Psoas muscle (tissue), 8 donors: ENCODE results near the gene AVPR1B. TPM values are rescaled to one million over a fixed set of nuclear protein-coding genes. Genes with fewer than 3 reads are reported as not detected.

Source experiments
- ATAC-seq, 4 donors: fragments of 200-7000 bp; cut with Tn5 transposase; one replicate each; pipeline ENCODE4 v1.9.1; 2020; ENCODE audit warnings: moderate library complexity in 3 of 4, mild to moderate bottlenecking in 2 of 4
- DNase-seq, 2 donors: peaks; one replicate each; pipeline ENCODE4 v3.0.0-alpha.2; 2020
- H3K27ac ChIP-seq: fragments of 200-600 bp; one replicate; pipeline ENCODE4 v1.8.0; 2022
- H3K27me3 ChIP-seq, 3 donors: fragments of 200-600 bp in 1 of 3; one replicate each; pipeline versions ENCODE4 v1.6.1 to v1.8.0; 2013 to 2022; ENCODE audit warnings: low read length in 2 of 3, mild to moderate bottlenecking in 2 of 3, moderate library complexity in 1 of 3; ENCODE audit not compliant: insufficient read depth in 3 of 3
- H3K36me3 ChIP-seq, 2 donors: fragments of 200-600 bp in 1 of 2; one replicate each; pipeline versions ENCODE4 v1.6.1 to v1.8.0; 2013 to 2022; ENCODE audit warnings: low read depth in 1 of 2, mild to moderate bottlenecking in 1 of 2, moderate library complexity in 1 of 2; ENCODE audit not compliant: insufficient read depth in 1 of 2
- H3K4me1 ChIP-seq: fragments of 200-600 bp; one replicate; pipeline ENCODE4 v1.8.0; 2022
- H3K4me3 ChIP-seq: fragments of 200-600 bp; one replicate; pipeline ENCODE4 v1.8.0; 2022; ENCODE audit warnings: mild to moderate bottlenecking
- H3K9me3 ChIP-seq: fragments of 200-600 bp; one replicate; pipeline ENCODE4 v1.8.0; 2022
- WGBS, 3 donors: extraction: QIAGEN DNeasy Blood & Tissue Kit; methylation state at CpG; one replicate each; pipeline versions ENCODE4 v1.1.6 to v1.1.7; 2013; 5-methylcytosine and 5-hydroxymethylcytosine counted together
- intact Hi-C, 2 donors: fragments of 100-400 bp; cut with DNase I; formaldehyde crosslinking; loops; one replicate each; pipeline versions ENCODE4 v1.11.0 to v1.14.2; 2022
- polyA plus RNA-seq, 3 donors: library from polyadenylated mRNA; stranded (reverse); fragments of 200-250 nt; gene quantifications; one replicate each; pipeline ENCODE4 v1.2.3, GENCODE V29; 2013
- total RNA-seq, 4 donors: library from RNA; stranded (reverse); fragmentation: NEBNext Ultra II Directional in 2 of 4; extraction: Animal tissue kit (Norgen Biotek cat#: 25700) in 2 of 4; gene quantifications; one replicate each; pipeline versions ENCODE4 v1.2.1 to v1.2.4, GENCODE V29; 2021 to 2023
- TF ChIP-seq, protein P1 (sequence below): fragments of 200-600 bp; IDR thresholded peaks from one replicate; pipeline ENCODE4 v1.8.0; 2022; ENCODE audit warnings: antibody characterized with exemption
- donor health status: healthy with polysubstance abuse.
- donor health status: DM: no; HTN: no; CAD: no; lungs with moderate emphysema.
- donor health status: Bipolar disorder and iron deficiency.
- donor health status: healthy.
- donor health status: DM: yes; HTN: yes; CAD: no.
- donor health status: DM: no; HTN: no; CAD: no.
- donor health status: DM: no; HTN: no; CAD: no.
- donor health status: DM: yes; HTN: yes; CAD: no.

AVPR1B gene
- total and polyA plus RNA-seq, 7 donors, result not detected

DNA sequence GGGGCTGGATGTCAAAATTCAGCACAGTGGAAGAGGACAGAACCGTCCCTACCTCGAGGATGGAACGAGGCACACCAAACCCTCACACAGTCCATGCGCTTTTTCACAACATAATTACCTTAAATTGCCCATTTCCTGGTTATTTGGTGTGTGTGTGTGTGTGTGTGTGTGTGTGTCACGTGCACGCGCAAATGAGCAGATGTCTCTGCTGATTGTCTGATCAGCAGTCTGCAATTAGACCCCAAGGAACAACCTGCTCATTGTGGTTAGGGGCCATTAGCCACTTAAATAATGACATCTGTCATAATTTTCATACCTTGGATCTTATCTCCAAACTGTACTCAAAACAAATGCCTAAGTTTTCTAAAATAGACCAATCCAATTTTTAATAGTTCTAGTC lies 23.2 kb downstream of the AVPR1B start:
- H3K4me3 ChIP-seq, result no peak overlapping the region
- H3K27me3 ChIP-seq, result no peaks in the 10 kb centered on the region
- H3K4me1 ChIP-seq, result no peaks in the 10 kb centered on the region
- 49 to 51% (median 50%) methylated on average over 7 of the region's 7 CpGs for WGBS, 3 donors
- TF ChIP-seq, protein P1, sequence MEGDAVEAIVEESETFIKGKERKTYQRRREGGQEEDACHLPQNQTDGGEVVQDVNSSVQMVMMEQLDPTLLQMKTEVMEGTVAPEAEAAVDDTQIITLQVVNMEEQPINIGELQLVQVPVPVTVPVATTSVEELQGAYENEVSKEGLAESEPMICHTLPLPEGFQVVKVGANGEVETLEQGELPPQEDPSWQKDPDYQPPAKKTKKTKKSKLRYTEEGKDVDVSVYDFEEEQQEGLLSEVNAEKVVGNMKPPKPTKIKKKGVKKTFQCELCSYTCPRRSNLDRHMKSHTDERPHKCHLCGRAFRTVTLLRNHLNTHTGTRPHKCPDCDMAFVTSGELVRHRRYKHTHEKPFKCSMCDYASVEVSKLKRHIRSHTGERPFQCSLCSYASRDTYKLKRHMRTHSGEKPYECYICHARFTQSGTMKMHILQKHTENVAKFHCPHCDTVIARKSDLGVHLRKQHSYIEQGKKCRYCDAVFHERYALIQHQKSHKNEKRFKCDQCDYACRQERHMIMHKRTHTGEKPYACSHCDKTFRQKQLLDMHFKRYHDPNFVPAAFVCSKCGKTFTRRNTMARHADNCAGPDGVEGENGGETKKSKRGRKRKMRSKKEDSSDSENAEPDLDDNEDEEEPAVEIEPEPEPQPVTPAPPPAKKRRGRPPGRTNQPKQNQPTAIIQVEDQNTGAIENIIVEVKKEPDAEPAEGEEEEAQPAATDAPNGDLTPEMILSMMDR, result no peak
- ATAC-seq (no peak), DNase-seq (no peak)
- no peak overlapping the region for H3K27ac ChIP-seq
- H3K9me3 ChIP-seq, result no peaks in the 10 kb centered on the region
- intact Hi-C loops, result no loop called here
- H3K36me3 ChIP-seq, result no peaks in the 10 kb centered on the region

DNA sequence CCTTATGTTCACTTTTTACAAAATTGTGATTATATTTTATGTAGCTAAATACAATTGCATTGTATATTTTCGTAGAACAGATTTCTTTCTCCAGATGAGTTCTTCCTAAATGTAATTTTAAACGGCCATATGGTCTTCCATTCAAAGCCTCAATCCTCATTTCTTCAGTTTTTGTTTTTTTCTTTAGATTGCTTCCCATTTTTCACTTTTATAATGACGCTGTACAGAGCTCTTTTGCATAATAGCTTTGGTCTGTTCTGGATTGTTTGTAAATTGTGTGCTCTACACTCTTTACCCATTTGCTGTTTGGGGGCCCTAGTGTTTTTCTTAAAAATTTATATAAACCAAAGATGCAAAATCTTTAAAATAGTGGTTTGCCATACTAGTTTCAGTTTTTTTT lies 27.8 kb downstream of the AVPR1B start:
- ATAC-seq (no peak), DNase-seq (no peak)
- H3K27me3 ChIP-seq, result no peaks in the 10 kb centered on the region
- no peaks in the 10 kb centered on the region for H3K36me3 ChIP-seq
- no peaks in the 10 kb centered on the region for H3K4me1 ChIP-seq
- no peak overlapping the region for H3K27ac ChIP-seq
- no peak overlapping the region for H3K4me3 ChIP-seq
- H3K9me3 ChIP-seq, result no peaks in the 10 kb centered on the region
- intact Hi-C loops, result no loop called here
- TF ChIP-seq, protein P1, result no peak
- 80 to 89% (median 83%) methylated on average over 3 of the region's 3 CpGs for WGBS, 3 donors

DNA sequence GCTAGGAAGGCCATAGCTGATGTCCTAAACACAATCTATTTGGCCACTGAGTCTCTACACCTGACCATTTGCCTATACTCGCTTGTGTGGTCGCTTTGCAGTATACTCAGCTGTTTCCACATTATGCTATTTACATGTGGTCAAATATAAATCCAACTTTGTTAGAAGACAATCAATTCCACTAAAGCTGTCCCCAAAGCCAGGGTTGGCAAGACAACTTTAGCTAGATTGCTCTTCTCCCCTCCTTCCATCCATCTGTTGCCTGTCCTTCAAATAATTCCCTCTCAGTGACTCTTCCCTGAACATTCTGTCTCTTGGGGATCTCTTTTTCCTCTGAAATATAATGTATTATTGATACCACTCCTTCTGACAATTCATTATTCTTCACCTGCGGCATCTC lies 30.1 kb downstream of the AVPR1B start:
- no peak overlapping the region for H3K27ac ChIP-seq
- H3K4me3 ChIP-seq, result no peak overlapping the region
- intact Hi-C loops, result no loop called here
- DNase-seq (no peak), ATAC-seq (no peak)
- H3K36me3 ChIP-seq, result no peaks in the 10 kb centered on the region
- 71 to 80% (median 76%) methylated on average over 3 of the region's 3 CpGs for whole genome bisulfite sequencing, 3 donors
- no peaks in the 10 kb centered on the region for H3K27me3 ChIP-seq
- TF ChIP-seq, protein P1, result no peak
- H3K4me1 ChIP-seq, result no peaks in the 10 kb centered on the region
- H3K9me3 ChIP-seq, result no peaks in the 10 kb centered on the region

DNA sequence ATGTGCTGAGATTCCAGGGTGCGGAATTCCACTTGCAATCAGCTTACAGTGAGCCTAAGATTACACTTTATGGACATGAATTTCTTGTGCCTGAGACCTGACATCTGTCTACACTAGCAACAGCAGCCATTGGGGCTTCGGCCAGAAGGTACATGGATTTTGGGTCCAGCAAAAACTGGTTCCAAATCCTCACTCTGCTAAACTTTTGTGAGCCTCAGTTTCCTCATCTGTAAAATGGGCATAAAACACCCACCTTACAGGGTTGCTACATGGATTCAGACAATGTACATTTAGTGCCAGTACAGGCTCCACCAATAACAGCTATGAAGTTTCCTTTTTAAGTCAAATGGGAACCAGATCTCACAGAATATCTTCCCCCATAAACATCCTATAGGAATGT lies 33.4 kb downstream of the AVPR1B start:
- TF ChIP-seq, protein P1, result no peak
- intact Hi-C loops, result no loop called here
- ATAC-seq, result no peak

DNA sequence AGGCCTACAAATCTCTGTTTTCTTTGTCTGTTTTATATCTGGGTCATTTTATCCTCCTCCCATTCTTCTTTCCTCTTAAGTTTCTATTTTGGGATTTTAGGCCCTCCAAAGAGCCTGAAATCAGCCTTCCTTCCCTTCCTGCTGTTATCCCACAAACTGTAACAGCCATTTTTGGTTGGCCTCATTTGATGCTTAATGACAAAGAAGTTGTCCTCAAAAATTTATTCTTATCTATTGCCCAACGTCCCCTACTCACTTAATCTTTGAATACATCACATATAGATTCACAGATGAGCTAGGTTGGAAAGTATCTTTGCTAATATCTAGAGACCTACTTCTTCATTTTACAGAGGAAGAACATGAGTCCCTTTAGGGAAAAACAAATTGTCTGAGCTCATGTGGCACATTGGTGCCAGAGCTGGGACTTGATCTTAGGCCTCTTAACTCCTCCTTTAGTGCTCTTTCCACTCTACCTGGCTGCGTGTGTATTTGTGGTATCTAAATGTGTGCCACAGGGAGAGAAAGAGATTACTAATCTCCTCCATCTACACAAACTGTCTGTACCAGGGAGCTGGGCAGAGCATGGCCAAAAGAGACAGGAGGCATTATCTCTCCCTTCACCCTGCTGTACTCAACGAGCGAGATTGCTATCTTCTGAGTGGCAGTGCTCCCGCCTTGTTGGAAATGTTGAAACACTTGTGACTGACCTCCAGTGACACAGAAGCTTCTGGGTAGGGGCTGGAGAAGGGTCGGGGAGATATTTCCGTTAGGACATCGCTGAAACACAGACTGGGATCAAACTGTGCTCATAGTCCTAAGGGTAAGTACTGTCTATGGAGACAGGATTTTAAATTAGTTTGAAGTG lies 34.1 kb downstream of the AVPR1B start:
- ATAC-seq (no peak), DNase-seq (no peak)
- no peaks in the 10 kb centered on the region for H3K36me3 ChIP-seq
- TF ChIP-seq, protein P1, result no peak
- H3K27ac ChIP-seq, result no peak overlapping the region
- no peaks in the 10 kb centered on the region for H3K9me3 ChIP-seq
- no peaks in the 10 kb centered on the region for H3K4me1 ChIP-seq
- H3K4me3 ChIP-seq, result no peak overlapping the region
- WGBS, 3 donors, result 78 to 80% (median 79%) methylated on average over 8 of the region's 8 CpGs
- intact Hi-C loops, result no loop called here
- H3K27me3 ChIP-seq, result no peaks in the 10 kb centered on the region

More for the DNA sequence above, 33.4 kb downstream of the AVPR1B start:
- Histone ChIP-seq H3K9me3 (no peaks in the 10 kb centered on the region), H3K36me3 (no peaks in the 10 kb centered on the region), H3K4me3 (no peak overlapping the region), H3K4me1 (no peaks in the 10 kb centered on the region), H3K27me3 (no peaks in the 10 kb centered on the region), H3K27ac (no peak overlapping the region)
- no peak for DNase-seq
- 96 to 97% (median 97%) methylated on average over 2 of the region's 2 CpGs for WGBS, 3 donors
